ENCODE data around the gene COL5A2. TPM values are rescaled to one million over a fixed set of nuclear protein-coding genes. Genes with fewer than 3 reads are reported as not detected.

Gene COL5A2
- total RNA-seq: 7.4 and 9.3 TPM in 2 replicates

- FAIRE-seq: no peak
- H3K4me3 ChIP-seq (ENCODE audit: low read depth, low read length): peak within 1 kb of the TSS; percentile 19
- no peaks in the 10 kb centered on the region for H3K27me3 ChIP-seq (ENCODE audit: control insufficient read depth, insufficient read depth, low read length)
- no peaks in the 10 kb centered on the region for H3K36me3 ChIP-seq (ENCODE audit: control insufficient read depth, insufficient read depth, low read length)
- peak; percentile 74 for DNase-seq (ENCODE audit: low read depth)
- no peak for TF ChIP-seq CTCF (IDR thresholded peaks at IDR 0.05; ENCODE audit: insufficient read depth, low read length, severe bottlenecking)
These were observed at the start of gene COL5A2 for GRCh38 chr2:189179570-189179950. COL5A2 (minus strand) TSS chr2:189179761; CDS start chr2:189179604, 157 bp downstream.

- Histone ChIP-seq H3K36me3 (ENCODE audit: control insufficient read depth, insufficient read depth, low read length) (no peaks in the 10 kb centered on the region), H3K27me3 (ENCODE audit: control insufficient read depth, insufficient read depth, low read length) (no peaks in the 10 kb centered on the region), H3K4me3 (ENCODE audit: low read depth, low read length) (no peak overlapping the region)
- no peak for TF ChIP-seq CTCF (IDR thresholded peaks at IDR 0.05; ENCODE audit: insufficient read depth, low read length, severe bottlenecking)
- DNase-seq (ENCODE audit: low read depth) (no peak), FAIRE-seq (no peak)
These were observed 46.5 kb upstream of the COL5A2 start for GRCh38 chr2:189226017-189226416.

- FAIRE-seq: no peak
- TF ChIP-seq CTCF (IDR thresholded peaks at IDR 0.05; ENCODE audit: insufficient read depth, low read length, severe bottlenecking): no peak
- H3K36me3 ChIP-seq (ENCODE audit: control insufficient read depth, insufficient read depth, low read length): no peaks in the 10 kb centered on the region
- no peaks in the 10 kb centered on the region for H3K27me3 ChIP-seq (ENCODE audit: control insufficient read depth, insufficient read depth, low read length)
- no peak overlapping the region for H3K4me3 ChIP-seq (ENCODE audit: low read depth, low read length)
- DNase-seq (ENCODE audit: low read depth): no peak
These were observed 45.5 kb upstream of the COL5A2 start for GRCh38 chr2:189225032-189225431.

GRCh38 chr2:189222468-189223105 is 43.0 kb upstream of the COL5A2 start:
- FAIRE-seq: no peak
- DNase-seq (ENCODE audit: low read depth): peak; percentile 39
- TF ChIP-seq CTCF (IDR thresholded peaks at IDR 0.05; ENCODE audit: insufficient read depth, low read length, severe bottlenecking): no peak
- no peaks in the 10 kb centered on the region for H3K36me3 ChIP-seq (ENCODE audit: control insufficient read depth, insufficient read depth, low read length)
- no peak overlapping the region for H3K4me3 ChIP-seq (ENCODE audit: low read depth, low read length)
- no peaks in the 10 kb centered on the region for H3K27me3 ChIP-seq (ENCODE audit: control insufficient read depth, insufficient read depth, low read length)

- DNase-seq (ENCODE audit: low read depth) (peak; percentile 87), FAIRE-seq (no peak)
- TF ChIP-seq CTCF (IDR thresholded peaks at IDR 0.05; ENCODE audit: insufficient read depth, low read length, severe bottlenecking): no peak
- Histone ChIP-seq H3K4me3 (ENCODE audit: low read depth, low read length) (no peak overlapping the region), H3K27me3 (ENCODE audit: control insufficient read depth, insufficient read depth, low read length) (no peaks in the 10 kb centered on the region), H3K36me3 (ENCODE audit: control insufficient read depth, insufficient read depth, low read length) (no peaks in the 10 kb centered on the region)
These were observed 42.4 kb upstream of the COL5A2 start for GRCh38 chr2:189221811-189222467.
